ENCODE results near the gene BIVM.
"Not testable (repeated sequence)": the region's sequence is repeated elsewhere in the genome, so short reads cannot be mapped to it uniquely, and the experiment has no call there.

BIVM gene, protein sequence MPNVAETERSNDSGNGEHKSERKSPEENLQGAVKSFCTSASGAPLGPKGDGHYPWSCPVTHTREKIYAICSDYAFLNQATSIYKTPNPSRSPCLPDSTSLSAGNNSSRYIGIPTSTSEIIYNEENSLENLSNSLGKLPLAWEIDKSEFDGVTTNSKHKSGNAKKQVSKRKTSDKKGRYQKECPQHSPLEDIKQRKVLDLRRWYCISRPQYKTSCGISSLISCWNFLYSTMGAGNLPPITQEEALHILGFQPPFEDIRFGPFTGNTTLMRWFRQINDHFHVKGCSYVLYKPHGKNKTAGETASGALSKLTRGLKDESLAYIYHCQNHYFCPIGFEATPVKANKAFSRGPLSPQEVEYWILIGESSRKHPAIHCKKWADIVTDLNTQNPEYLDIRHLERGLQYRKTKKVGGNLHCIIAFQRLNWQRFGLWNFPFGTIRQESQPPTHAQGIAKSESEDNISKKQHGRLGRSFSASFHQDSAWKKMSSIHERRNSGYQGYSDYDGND

DNA sequence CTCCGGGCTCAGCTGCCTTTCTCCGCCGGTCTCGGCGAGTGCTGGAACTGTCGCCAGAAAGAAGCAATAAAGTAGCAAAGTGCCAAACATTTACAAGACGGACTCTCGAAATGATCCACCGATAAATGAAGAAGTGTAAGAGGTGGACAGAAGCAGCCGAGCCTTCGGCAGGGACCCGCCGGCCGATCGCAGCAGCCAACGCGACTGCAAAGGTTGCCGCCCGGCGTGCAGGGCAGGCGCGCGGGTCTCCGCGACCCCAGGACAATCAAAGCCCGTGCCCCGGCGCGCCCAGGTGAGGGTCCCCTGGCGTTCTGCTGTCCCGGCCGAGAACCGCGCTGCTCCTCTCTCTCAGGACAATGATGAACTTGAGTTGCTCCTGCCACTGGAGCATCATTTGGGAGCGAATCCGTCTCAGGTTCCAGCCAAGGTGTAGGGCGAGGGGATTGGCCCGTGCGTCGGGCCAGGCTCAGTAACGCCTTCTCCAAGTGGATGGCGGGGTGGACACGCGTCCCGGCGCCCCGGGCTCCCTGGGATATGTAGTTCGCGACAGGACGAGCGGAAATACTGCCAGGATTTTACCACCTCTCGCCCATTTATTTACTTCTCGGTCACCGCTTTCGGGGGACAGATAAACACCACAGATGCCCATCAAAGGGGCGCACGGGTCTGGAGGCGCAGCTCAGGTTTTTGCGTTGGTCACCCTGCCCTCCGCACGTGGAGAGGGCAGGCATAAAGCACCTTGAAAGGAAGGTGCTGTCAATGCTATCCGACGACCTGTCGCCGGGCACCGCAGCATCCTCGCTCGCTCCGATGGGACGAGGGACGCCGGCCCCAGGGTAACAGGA lies at the start of gene BIVM, which contains the start of gene POGLUT2:
Gene BIVM (plus strand): TSS at position 539 of the 845 bp plus-strand sequence. CDS start 8,149 bp downstream, outside the sequence.
Gene POGLUT2 (minus strand): TSS at position 396 of the 845 bp plus-strand sequence. CDS start 306 bp downstream, at position 90.
- DNase-seq, result peak; percentile 37 to 67

DNA sequence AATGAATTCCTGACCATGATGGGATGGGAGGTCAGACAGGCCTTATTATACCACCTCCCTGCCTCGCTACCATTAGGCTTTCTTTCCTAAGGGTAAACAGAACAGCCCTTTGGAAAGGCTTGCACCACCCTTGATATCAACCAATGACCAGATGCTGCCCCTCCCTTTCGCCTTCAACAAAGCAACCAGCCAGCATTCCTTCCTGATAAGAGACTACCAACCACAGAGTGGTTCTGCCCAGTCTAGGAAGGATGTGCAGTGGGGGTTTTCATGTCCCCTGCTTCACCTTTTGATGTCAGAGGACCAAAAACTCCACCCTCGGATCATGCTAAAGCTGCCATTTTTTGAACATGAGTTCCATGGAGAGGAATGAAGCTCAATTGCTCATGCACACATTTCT lies 47.0 kb upstream of the BIVM start:
- DNase-seq, result no peak

DNA sequence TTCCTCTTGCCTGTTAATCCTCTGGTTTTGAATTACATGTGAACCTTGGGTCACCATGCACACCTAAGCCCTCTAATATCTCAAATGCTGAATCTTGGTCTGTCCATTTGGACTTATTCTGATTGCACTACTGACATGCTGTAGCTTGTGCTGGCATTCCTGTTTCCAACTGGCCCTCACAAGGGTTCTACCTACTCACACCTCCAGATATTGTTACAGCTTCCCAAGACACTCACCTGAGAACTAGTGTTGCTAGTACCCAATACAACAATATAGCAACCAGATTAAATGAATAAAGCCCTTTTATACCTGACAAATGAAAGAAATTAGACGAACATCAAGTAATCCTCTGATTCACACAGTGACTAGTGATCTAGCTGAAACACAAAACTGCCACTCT lies 41.9 kb upstream of the BIVM start:
- no peak for DNase-seq

DNA sequence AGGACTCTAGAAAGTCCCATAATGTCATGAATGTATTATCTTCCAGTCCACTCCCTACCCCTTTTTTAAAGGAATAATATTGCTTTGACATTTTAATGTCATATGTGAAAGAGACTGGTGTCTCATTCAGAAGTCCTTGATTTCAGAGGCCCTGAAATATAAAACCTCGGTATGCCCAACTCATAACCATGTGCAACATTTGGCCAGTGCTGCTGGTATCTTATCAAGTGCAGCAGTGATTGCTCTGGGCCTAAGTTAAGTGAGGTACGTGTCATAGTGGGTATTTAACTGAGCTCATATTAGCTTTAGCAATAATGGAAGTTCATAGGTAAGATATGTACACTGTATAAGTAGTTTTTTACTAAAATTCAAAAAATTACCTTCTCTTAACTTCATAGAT lies 40.1 kb upstream of the BIVM start:
- no peak for DNase-seq

DNA sequence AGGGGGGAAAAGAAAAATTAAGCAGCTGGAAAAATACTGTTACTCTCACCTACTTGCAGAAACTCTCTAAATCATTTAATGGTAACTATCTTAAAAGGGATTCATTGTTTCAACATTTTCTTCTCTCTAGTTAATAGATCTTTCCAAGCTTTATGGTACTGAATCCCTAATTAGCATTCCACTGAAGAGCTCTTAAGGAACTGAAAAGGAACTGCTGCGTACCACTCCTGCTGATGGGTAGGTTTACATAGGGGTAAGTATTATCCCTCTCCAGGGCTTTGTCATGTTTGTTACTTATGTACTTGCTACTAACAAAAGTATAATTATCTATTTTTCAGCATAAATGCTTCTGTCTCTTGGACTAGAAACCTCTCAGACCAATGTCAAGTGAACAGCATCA lies 37.8 kb upstream of the BIVM start:
- DNase-seq, result no peak

DNA sequence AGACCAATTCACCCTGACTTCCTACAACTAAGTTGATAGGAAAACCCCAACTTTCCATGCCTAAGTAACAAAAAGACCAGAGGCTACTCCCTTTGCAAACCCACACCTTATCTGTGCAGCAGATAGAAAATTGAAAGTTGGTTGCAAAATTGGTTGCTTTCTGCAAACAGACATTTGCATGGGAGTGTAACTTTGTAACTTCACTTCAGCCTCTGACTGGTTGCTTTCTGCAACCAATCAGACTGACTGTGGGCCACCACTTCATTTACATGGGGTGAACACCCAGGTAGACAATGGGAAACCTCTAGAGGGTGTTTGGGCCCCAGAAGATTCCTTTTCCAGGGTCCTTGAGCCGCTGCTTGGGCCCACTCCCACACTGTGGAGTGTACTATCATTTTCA lies 35.2 kb upstream of the BIVM start:
- DNase-seq, result no peak

DNA sequence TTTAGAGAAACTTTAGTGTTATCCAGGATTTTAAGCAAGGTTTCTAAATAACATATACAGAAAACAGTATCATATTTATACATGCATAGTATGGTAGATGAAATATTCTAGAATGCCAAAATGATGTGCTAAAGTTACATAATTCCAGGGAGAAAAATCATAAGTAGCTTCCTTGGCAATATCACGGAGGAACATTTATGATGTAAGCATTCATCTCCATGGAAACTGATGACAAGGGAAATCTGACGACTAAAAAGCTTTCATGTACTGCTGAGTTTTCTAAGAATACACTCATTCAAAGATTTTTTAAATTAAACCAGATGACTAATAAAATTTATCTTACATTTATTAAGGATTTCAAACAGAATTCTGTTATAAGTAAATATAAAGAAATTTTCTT lies 30.0 kb upstream of the BIVM start:
- DNase-seq, result no peak

DNA sequence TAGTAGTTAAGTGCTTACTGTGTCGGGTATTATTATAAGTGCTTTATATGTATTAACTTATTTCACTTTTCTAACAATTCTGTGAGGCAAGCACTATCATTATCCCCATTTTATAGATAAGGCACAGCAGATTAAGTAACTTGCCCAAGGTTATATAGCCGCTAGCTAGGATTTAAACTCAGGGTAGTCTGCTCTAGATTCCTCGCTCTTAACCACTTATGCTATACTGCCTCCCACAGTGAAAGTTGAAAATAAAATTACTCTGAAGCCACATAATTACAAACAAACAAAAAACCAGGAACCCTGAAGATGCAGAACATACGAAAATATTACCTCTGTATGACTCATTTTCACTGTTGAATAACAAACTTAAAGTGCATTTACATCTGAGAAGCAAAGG lies 29.2 kb upstream of the BIVM start:
- no peak for DNase-seq

DNA sequence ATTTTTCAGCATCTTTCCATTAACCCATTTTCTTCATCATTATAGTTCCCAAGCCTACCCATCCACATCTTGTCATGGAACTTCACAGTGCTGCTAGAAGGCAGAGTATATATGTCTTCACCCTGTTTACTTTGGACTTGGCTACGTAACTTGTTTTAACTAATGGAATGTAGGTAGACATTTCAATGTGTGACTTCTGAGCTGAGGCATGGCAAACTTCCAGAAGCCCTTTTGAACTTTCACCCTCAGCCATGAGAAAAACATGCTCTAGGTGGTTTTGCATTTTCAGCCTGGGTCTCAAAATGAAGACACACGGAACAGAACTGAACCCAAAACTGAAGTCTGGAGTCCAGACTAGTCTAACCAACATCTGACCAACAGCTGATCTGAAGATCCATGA lies 28.5 kb upstream of the BIVM start:
- no peak for DNase-seq

DNA sequence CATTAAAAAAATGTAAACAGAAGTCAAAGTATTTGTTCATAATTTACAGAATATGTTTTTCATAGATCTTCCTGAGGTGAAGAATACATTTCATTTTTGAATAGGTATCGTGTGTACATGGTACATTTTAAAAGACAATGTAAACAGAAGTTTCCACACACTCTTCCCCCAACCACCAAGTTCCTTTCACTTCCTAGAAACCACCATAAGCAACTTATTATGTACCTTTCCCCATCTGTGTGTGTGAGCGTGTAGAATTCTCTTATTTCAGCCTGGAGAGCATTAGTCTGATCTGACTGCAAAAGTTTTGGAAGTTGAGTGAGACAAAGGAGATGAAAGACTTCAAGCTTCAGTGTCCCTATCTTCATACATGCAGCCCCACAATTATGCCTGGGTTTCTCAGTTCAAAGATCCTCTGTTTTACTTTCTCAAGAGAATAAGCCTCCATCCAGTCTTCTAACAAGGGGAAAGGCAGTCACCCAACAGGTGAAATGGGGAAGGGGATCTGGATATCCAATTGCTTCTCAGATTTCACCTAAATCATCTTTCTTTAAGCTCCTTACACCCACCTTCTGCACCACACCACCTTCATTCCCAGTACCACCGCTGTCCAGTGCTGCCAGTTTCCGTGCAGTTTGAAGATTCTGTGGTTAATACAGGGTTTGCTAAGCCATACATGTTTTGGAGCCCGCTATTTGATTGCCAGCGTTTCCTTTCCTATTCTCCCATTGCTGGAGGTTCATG lies 27.4 kb upstream of the BIVM start:
- no peak for DNase-seq

DNA sequence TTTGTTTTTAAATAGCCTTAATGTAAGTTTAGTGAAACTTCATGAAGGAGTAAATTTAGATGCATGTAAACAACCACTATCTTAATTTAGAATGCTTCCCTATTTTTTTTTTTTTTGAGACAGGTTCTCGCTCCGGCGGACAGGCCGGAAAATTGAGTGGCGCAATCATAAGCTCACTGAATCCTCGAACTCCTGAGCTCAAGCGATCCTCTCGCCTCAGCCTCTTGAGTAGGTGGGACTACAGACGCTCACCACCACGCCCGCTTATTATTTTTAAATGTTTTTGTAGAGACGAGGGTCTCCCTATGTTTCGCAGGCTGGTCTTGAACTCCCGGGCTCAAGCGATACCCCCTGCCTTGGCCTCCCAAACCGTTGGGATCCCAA lies 26.9 kb upstream of the BIVM start:
- no peak for DNase-seq

DNA sequence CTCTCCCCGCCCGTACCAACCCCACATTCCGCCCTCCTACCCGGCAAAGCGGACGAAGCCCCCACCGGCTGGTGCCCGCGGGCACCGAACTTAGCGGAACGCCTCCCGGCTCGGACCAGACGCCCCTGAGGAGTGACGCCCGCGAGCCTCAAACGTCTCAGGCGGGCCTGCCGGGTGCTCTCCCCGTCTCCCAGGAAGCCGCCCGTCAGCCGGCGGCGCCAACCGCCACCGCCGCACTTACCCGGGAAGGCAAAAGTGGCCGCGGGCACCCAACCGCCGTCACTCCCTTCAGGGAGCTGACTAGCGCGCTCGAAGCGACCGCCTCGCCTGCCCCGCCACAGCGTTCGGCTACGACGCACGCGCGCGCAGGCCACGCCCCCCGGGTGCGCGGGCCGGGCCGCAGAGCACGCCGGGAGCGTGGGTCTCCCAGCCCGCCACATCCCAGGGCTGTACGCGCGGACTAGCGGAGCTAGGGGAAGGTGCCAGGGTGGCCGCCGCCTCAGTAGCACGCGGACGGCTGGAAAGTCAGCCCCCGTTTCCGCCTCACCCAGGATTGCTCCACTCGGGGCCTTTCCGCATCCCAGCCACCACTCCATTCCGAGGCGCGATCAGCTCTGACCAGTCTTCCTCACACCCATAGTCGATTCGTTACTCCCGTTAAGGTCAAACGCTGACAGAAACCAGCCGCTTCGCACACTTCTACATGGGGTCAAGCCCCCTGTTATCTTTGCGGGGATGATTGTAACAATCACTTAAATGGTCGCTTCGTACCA lies 25.3 kb upstream of the BIVM start, which contains the start of gene TEX30:
Gene TEX30 (minus strand): TSS at position 346 of the 773 bp plus-strand sequence. CDS start 3,760 bp downstream, outside the sequence.
- peak; percentile 84 to 88 for DNase-seq

DNA sequence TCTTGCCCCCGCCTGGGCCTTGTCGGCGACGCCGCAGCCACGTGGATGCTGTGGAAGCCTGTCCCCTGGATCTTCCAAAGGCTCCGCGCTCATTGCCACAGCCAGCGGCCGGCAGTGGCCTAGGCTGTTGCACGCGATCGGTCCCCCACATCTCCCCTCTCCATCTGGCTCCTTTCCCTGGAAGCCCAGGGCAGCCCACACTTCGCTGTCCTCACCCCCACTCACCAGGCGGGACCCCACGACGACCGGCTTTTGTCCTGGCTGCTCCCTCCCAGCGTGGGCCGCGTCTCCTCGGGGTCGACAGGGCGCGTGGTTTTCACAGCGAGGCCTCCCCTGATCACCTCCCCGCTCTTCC lies 24.7 kb upstream of the BIVM start:
- DNase-seq, result no peak

DNA sequence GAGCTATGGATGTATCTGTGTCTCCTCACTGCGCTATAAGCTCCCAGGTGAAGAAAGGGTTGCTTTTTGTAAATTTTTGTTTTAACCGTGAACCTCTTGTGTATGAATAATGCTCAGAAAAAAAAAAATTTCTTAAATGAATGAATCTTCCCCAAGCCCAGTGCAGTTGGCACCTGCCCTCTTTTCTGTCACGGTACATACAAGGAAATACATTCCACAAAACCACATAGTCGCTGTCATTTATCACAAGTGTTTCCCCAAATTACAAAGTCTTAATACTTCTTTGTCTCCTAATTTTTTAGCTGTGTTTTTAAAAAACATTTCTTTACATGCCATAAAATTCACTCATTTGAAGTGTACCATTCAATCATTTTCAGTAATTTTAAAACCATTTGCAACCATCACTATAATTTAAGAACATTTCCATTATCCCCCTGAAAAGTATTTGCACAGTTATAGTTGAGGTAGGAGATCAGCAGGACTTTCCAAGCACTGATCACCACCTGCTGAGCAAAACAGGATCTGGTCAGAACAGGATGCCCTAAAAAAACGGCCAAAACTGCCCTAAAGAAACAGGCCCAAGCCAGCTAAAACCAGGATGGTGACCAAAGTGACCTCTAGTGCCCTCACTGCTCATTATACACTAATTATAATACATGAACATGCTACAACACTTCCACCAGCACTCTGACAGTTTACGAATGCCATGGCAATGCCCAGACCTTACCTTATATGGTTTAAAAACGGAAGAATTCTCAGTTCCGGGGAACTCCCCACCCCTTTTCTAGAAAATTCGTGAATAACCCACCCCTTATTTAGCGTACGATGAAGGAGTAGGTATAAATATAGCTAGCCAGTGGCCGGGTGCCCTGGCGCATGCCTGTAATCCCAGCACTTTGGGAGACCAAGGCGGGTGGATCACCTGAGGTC lies 24.1 kb upstream of the BIVM start:
- no peak for DNase-seq

DNA sequence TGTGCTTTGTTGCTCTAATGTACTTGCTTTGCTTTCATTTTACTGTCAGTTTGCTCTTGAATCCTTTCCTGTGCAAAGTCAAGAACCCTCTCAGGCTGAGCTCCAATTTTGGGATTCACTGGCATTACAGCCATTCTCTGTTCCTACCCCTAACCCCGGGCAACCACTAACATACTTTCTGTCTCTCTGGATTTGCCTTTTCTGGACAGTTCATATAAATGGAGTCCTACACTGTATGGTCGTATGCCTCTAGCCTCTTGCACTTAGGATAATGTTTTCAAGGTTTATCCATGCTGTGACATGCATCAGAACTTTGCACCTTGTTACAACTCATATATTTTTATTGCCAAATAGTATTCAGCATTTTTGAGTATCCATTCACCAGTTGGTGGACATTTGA lies 22.6 kb upstream of the BIVM start:
- no peak for DNase-seq

DNA sequence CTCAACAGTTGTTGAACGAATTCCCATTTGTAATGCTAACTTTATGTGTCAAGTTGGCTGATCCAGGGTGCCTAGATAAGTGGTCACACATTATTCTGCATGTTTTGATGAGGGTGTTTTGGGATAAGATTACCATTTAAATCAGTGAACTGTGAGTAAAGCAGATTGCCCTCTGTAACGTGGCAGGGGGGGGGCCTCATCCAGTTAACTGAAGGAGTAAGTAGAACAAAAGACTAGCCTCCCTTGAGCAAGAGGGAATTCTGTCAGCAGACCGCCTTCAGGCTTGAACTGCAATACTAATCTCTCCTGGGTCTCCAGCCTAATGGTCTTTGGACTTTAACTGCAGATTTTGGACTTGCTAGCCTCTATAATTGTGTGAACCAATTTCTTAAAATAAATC lies 21.2 kb upstream of the BIVM start:
- no peak for DNase-seq

DNA sequence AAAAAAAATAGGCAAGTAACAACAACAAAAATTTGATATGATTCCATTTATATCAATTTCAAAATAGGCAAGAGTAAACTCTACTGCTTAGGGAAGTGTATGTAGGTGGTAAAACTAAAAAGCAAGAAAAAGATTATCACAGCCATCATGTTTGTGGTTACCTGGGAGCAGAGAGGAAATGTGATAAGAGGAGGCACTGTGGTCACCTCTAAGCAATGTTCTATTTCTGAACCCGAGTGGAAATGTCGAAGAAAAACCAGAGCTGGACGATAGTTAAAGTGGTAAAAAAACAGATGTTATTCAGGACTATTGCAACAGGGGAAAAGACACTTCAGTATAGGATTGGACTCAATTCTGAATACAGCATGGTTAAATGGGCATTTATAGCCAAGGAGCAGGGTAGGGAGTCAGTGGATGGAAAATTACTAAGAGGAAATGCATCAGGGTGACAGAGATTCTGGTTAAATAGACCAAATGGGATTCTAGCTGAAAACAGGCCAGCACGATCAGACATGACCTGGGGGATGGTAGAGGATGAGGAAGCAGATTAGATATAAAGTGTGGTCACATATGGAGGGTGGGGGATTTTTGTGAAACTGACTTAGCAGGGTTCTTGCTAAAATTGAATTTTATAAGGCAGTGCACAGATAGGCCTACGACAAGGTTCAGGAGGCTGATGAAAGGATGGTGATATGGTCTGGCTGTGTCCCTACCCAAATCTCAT lies 19.3 kb upstream of the BIVM start:
- peak in 1 of 2 experiments; percentile 19 for DNase-seq

DNA sequence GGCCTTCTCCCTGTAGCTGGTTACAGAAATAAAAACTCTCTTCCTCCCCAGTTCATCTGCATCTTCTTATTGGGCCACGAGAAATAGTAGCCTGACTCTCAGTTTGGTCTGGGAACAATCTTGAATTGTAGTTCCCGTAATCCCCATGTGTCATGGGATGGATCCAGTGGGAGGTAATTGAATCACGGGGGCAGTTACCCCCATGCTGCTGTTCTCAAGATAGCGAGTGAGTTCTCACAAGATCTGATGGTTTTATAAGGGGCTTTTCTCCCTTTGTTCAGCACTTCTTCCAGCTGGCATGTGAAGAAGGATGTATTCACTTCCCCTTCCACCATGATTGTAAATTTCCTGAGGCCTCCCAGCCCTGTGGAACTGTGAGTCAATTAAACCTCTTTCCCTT lies 18.3 kb upstream of the BIVM start:
- not testable (repeated sequence) for DNase-seq

DNA sequence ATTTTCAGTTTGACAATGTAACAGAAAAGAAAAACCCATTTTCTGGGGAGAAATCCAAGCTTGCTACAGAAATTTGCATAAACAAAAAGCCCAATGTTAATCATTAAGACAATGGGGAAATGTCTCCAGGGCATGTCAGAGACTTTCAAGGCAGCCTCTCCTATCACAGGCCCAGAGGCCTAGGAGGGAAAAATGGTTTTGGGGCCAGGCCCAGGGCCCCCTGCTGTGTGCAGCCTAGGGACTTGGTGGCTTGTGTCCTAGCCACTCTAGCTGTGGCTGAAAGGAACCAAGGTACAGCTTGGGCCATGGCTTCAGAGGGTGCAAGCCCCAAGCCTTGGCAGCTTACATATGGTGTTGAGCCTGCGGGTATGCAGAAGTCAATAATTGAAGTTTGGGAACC lies 17.3 kb upstream of the BIVM start:
- no peak for DNase-seq

DNA sequence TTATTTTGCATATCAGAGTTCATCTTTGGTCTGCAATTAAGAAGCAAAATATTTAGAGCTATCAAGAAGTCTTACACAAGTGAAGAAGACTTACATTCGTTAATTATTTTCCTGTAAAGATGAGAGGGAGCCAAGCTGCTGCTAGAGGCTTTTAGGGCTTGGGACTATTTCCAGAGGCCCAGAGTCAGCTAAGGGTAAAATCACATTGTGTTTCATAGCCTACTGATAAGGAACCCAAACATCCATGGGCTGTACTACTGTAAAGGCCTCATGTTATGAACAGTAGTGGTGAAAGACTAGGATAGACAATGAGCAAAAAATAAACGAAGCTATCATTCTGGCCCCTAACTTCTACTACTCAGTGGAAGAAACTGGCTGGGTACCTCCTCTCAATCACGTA lies 14.4 kb upstream of the BIVM start:
- no peak for DNase-seq
